Muscle of back (tissue), 11 donors: ENCODE results near the gene DENND6A. TPM values are rescaled to one million over a fixed set of nuclear protein-coding genes. Genes with fewer than 3 reads are reported as not detected.
"Not testable (repeated sequence)": the region's sequence is repeated elsewhere in the genome, so short reads cannot be mapped to it uniquely, and the experiment has no call there.

ENCODE experiments used
- DNase-seq, 3 donors: peaks; one replicate each; pipeline versions ENCODE4 v3.0.0 to v3.0.0-alpha.2; 2013
- polyA plus RNA-seq, 10 donors: library from polyadenylated mRNA; unstranded; fragments of 120-200 nt; gene quantifications; one replicate each; pipeline ENCODE4 v1.2.1, GENCODE V29; 2013; ENCODE audit not compliant: insufficient read length in 10 of 10

Gene DENND6A
- polyA plus RNA-seq, 10 donors: 13.3 to 20.2 (median 16.4) TPM

- no peak for DNase-seq
Observed at GRCh38 chr3:57699591-57699990, 6.7 kb upstream of the DENND6A start.

DNA sequence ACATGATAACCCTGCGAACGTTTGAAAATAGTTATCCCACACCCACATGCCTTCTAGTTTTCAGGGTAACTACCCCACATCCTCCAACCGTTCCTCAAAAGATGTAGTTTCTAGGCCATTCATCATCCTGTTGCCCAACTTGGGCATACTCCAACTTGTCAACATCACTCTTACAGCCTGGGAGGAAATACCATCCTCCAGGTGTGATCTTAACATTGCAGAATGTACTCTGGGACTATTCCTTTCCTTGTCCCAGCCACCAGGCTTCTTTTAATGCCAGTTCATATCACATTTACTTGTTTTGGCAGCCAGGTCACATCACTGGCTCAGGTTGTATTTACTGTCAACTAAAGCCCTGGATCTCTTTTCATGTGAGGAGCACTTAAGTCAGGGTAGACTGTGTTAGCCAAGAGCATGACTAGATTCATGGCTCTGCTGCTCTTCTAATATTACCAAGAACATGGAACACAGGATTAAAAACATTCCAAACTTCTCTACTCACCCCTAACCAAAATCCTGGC is 4.0 kb upstream of the DENND6A start:
- DNase-seq: peak in 1 of 3 donors; percentile 28

GRCh38 chr3:57694146-57694545 is 1.3 kb upstream of the DENND6A start:
- no peak for DNase-seq

DNA sequence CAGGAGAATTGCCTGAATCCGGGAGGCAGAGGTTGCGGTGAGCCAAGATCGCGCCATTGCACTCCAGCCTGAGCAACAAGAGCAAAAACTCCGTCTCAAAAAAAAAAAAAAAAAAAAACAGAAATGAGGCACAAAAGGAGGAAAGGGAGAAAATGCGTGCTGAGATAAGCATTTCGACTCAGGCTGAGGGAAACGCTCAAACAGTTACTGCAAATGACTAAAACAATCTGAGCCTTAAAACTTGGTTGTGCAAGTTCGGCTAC is 813 bp downstream of the DENND6A start:
- DNase-seq: not testable (repeated sequence)

DNA sequence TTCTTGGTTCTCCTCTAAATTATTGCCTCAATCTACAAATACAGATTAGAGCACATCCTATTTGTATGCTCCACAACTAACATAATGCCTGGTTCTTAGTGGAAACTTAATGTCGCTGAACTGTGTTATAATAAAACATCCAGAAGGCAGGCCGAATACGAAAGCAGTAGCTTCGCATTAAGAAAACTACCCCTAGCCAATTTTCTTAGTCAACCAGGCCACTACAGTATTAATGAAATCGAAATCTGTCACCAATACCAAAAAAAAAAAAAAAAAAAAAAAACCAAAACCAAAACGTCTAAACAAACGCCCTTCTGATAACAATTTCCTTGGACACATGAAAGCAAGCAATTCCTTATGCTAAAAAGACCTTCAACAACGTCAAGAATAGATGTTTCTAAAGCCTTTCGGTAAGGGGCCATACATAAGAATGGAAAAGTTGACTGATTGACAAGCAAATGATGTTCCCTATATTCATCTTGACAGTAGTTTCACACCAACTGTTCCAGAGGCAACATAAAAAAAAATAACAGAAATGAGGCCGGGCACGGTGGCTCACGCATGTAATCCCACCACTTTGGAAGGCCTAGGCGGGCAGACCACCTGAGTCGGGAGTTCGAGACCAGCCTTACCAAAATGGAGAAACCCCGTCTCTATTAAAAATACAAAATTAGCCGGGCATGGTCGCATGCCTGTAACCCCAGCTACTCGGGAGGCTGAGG is 1.3 kb downstream of the DENND6A start:
- DNase-seq: peak in 1 of 3 donors; percentile 52

DNA sequence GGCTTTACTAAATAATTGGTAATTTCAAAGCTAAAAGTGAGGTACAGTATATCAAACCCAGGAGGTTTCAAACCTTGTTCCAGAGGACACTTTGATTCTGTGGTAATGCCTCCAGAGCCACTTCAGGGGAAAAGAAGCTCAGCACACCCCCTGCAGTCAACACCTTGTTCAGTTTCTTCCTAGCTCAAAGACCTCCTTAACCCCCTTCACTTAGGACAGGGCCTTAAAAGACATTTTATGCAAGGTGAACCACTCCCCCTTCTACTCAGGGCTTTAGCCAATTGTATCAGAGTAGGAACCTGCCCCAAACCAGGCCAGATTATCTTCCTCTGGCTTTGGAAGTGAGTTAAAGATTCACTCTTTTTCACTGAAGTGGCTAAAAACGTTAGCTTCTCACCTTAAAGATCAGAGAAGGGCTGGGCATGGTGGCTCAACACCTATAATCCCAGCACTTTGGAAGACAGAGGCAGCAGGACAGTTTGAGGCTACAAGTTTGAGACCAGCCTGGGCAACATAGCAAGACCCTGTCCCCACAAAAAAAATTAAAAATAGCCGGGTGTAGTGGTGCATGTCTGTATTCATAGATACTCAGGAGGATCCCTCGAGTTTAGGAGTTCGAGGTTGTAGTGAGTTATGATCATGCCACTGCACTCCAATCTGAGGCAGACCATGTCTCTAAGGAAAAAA is 3.4 kb downstream of the DENND6A start:
- DNase-seq: no peak

DNA sequence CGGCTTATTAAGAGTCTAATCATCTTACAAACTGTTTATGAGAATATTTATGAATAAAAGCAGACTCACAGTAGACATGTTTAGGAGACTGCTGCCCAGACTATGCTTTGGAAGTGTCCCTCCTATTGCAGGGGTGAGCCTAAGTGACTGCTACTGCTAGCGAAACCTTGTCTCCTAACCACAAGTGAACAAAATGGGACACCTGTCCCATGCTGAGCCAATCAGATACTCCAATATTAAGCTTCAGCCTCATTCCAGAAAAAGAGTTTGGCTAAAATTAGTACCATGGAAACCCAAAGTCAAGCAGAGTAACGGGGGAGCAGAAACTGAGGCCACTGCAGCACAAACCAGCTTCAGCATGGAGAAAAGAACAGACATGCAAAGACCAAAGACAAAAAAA is 4.6 kb downstream of the DENND6A start:
- no peak for DNase-seq

- no peak for DNase-seq
Observed at GRCh38 chr3:57683286-57683685, 9.6 kb downstream of the DENND6A start.

DNA sequence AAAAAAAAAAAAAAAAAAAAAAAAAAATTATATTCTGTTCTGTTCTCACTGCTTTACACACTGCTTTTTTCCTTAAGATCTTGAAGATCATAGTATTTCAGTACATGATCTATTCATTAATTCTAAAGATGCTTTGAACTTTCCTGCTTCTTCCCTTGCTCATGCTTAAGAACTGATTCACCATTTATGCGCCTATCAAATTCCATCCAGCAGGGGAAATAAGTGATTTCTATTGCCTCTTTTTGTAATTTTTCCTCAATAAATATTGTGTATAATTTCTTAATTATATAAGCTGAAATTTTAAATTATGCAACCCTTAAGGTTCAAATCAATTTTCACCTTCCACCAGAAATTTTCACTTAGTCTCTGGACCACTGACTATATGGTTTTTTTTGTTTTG is 10.6 kb downstream of the DENND6A start:
- DNase-seq: no peak

- no peak for DNase-seq
Observed at GRCh38 chr3:57681691-57682090, 11.2 kb downstream of the DENND6A start.

- no peak for DNase-seq
Observed at GRCh38 chr3:57680046-57680445, 12.8 kb downstream of the DENND6A start.

DNA sequence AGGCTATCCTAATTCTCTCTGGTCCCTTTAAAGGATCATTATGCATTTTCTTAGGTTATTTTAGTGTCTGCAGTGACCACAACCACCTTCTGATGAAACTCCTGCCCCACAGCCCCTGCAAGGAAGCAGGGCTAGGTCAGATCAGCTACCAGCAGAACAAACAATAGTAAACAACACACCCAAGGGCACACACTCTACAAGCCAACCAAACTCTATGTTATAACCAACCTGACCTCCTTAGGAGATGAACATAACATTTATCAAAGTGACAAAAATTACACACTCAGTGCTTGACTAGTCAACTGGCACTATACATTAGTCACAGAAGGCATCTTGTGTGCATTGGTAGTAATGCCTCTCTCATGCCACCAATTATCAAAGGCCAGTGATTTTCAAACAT is 17.3 kb downstream of the DENND6A start:
- no peak for DNase-seq

- no peak for DNase-seq
Observed at GRCh38 chr3:57673156-57673555, 19.7 kb downstream of the DENND6A start.

DNA sequence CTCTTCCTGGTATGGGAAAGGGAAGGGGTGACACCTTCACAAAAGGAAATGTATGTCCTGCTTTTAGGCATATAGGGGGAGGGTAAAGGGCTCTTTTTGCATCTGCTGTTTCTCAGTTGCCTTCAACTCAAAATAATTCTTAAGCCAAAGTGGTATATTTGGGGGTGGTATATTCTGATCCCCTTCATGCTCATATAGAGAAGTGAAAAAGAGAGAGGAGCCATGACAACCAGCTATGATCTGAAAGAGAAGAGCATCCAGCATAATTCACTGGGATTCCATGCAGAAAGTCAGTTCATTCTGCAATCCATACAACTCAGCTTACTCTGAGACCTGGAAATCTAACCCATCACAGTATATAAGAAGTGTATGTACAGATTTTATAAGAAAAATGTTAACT is 22.3 kb downstream of the DENND6A start:
- no peak for DNase-seq

- no peak for DNase-seq
Observed at GRCh38 chr3:57661404-57661803, 31.5 kb downstream of the DENND6A start.

DNA sequence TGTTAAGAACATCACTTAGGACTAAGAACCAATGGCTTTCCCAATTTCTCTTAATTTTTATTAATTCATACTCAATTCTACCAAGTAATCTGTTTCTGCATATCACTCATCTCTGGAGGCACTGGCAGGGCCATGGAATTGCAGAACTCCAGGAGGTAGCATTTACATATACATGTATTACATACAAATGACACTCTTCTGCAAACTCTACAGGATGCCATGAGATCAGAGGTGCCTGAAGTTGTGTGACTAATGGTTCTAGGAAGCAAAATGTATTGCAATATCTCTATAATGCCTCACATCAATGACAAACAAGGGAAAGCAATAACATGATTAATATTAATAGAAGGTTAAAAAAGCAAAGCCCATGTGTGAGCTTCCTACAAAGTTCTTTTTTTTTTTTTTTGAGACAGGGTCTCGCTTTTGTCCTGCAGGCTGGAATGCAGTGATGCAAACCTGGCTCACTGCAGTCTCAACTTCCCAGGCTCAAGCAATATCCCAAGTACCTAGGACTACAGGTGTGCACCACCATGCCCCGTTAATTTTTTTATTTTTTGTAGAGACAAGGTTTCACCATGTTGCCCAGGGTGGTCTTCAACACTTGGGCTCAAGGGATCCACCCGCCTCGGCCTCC is 33.0 kb downstream of the DENND6A start:
- DNase-seq: no peak

DNA sequence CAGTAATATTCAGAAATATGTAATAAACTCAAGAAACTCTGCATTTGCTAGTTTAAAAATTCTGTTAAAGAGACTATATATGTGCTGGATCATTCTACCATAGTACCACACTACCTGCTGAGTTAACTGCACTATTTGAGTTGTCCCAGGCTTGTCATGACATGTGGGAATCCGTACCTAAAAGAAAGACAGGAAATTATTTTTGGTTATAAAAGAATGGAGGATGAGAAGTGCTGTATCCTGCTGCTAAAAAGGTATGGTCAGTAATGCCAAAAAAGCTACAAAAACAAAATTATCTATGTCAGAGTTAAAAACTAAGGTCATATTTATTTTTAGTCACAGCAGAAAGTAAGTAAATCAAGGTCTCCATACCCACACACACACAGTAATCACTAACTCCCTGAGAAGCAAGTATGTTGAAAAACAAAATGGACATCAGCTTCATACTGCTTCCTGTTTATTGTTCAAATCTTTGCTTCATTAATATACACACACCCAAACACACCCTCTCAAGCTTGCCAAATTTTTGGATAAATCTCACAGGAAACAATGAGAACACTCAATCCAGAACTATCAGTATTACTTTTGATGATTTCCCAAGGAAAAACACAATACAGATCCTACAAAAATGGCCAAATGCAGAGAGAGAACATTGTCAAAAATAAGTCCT is 33.7 kb downstream of the DENND6A start:
- DNase-seq: peak in 1 of 3 donors; percentile 17

GRCh38 chr3:57658536-57658935 is 34.3 kb downstream of the DENND6A start:
- peak in 1 of 3 donors; percentile 22 for DNase-seq

- DNase-seq: no peak
Observed at GRCh38 chr3:57655727-57656126, 37.1 kb downstream of the DENND6A start.

GRCh38 chr3:57654267-57654666 is 38.6 kb downstream of the DENND6A start:
- no peak for DNase-seq

DNA sequence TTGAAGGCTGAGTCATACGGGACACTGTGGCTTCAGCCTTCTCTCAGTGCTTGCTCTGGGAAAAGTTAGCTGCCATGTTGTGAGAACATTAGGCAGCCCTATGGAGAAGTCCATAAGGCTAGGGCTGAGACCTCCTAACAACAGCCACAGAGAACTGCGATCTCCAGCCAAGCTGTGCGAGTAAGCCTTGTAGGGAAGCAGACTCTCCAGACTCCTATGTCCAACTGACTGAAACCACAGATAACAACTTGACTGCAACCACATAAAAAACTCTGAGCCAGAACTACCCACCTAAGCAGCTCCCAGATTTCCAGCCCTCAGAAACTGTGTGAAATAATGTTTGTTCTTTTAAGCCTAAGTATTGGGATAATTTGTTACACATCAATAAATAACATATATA is 40.7 kb downstream of the DENND6A start:
- no peak for DNase-seq

DNA sequence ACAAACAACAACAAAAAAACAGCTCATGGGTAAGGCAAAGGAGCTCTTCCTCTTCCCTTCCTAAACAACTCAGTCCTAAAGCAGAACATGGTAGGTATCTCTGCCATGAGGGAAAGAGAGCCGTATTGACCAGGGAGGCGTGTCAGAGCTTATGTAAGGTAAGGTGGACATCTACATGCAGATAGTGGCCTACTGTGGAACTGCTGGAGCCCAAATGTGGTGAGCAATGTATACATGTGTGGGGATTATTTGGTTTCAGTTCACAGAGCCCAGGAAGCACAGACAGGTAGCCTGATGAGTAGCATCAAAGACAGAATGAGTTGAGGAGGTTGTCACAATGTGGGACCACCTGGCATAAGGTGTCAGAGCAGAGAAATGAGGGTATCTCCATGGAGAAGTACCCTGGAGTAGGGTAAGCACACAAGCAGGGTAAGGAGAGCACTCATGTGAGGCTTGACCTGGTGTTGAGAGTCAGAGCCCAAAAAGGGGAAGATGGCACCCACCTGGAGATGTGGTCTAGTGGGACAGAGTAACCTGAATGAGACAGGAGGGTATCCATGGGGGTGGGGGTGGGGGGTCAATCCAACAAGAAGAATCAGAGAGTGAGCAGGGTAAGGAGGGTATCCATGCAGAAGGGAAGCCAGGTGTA is 45.5 kb downstream of the DENND6A start:
- no peak for DNase-seq
